ENCODE measurements around the gene MICAL2. TPM values are rescaled to one million over a fixed set of nuclear protein-coding genes. Genes with fewer than 3 reads are reported as not detected.

Gene MICAL2
- total RNA-seq, 4 donors from 2014 or later = 109 to 197 (median 183) TPM

- no peaks in the 10 kb centered on the region for H3K27me3 ChIP-seq
- H3K4me1 ChIP-seq = no peaks in the 10 kb centered on the region
- DNase-seq = no peak
- no peak overlapping the region for H3K27ac ChIP-seq
- H3K4me3 ChIP-seq = no peak overlapping the region
- no peaks in the 10 kb centered on the region for H3K9me3 ChIP-seq
- H3K36me3 ChIP-seq = peaks cover 0 to 11% (median 0%) of the 10 kb centered on the region in 3 donors
- TF ChIP-seq POLR2A (IDR thresholded peaks at IDR 0.05) = no peak
- TF ChIP-seq, protein P1, sequence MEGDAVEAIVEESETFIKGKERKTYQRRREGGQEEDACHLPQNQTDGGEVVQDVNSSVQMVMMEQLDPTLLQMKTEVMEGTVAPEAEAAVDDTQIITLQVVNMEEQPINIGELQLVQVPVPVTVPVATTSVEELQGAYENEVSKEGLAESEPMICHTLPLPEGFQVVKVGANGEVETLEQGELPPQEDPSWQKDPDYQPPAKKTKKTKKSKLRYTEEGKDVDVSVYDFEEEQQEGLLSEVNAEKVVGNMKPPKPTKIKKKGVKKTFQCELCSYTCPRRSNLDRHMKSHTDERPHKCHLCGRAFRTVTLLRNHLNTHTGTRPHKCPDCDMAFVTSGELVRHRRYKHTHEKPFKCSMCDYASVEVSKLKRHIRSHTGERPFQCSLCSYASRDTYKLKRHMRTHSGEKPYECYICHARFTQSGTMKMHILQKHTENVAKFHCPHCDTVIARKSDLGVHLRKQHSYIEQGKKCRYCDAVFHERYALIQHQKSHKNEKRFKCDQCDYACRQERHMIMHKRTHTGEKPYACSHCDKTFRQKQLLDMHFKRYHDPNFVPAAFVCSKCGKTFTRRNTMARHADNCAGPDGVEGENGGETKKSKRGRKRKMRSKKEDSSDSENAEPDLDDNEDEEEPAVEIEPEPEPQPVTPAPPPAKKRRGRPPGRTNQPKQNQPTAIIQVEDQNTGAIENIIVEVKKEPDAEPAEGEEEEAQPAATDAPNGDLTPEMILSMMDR (IDR thresholded peaks at IDR 0.05) = no peak
Observed at GRCh38 chr11:12187399-12187798, 77.0 kb downstream of the MICAL2 start.

- TF ChIP-seq, protein P1 (IDR thresholded peaks at IDR 0.05) = no peak
- TF ChIP-seq POLR2A (IDR thresholded peaks at IDR 0.05) = no peak
Observed at GRCh38 chr11:12188548-12189317, 78.3 kb downstream of the MICAL2 start.

GRCh38 chr11:12189543-12190235 is 79.3 kb downstream of the MICAL2 start:
- Histone ChIP-seq H3K9me3 (no peaks in the 10 kb centered on the region), H3K36me3 (peaks cover 0 to 1% (median 0%) of the 10 kb centered on the region in 3 donors), H3K4me1 (no peaks in the 10 kb centered on the region), H3K4me3 (no peak overlapping the region), H3K27me3 (no peaks in the 10 kb centered on the region), H3K27ac (no peak overlapping the region)
- no peak for TF ChIP-seq POLR2A (IDR thresholded peaks at IDR 0.05)
- TF ChIP-seq, protein P1 (IDR thresholded peaks at IDR 0.05) = no peak
- DNase-seq = no peak

More at GRCh38 chr11:12188548-12189317, 78.3 kb downstream of the MICAL2 start:
- Histone ChIP-seq H3K4me3 (no peak overlapping the region), H3K27me3 (no peaks in the 10 kb centered on the region), H3K36me3 (peaks cover 0 to 11% (median 0%) of the 10 kb centered on the region in 3 donors), H3K27ac (no peak overlapping the region), H3K9me3 (no peaks in the 10 kb centered on the region), H3K4me1 (no peaks in the 10 kb centered on the region)
- no peak for DNase-seq

- no peaks in the 10 kb centered on the region for H3K36me3 ChIP-seq
- no peak for TF ChIP-seq POLR2A (IDR thresholded peaks at IDR 0.05)
- TF ChIP-seq, protein P1 (IDR thresholded peaks at IDR 0.05) = no peak
- H3K27me3 ChIP-seq = no peaks in the 10 kb centered on the region
- H3K27ac ChIP-seq = no peak overlapping the region
- no peaks in the 10 kb centered on the region for H3K4me1 ChIP-seq
- no peak overlapping the region for H3K4me3 ChIP-seq
- no peaks in the 10 kb centered on the region for H3K9me3 ChIP-seq
- DNase-seq = no peak
Observed at GRCh38 chr11:12190511-12190910, 80.1 kb downstream of the MICAL2 start.

- Histone ChIP-seq H3K27me3 (no peaks in the 10 kb centered on the region), H3K9me3 (no peaks in the 10 kb centered on the region), H3K36me3 (no peaks in the 10 kb centered on the region), H3K4me1 (peaks cover 0 to 2% (median 0%) of the 10 kb centered on the region in 4 donors), H3K27ac (no peak overlapping the region), H3K4me3 (no peak overlapping the region)
- DNase-seq = no peak
- TF ChIP-seq POLR2A (IDR thresholded peaks at IDR 0.05) = no peak
- TF ChIP-seq, protein P1 (IDR thresholded peaks at IDR 0.05) = no peak
Observed at GRCh38 chr11:12192794-12193514, 82.6 kb downstream of the MICAL2 start.
